DOHH2 (cell line): ENCODE measurements around the gene TUBB2A.

ENCODE experiments used
- H3F3A ChIP-seq: fragments of 200-600 bp; sonication (generic), shearing (Covaris generic); 2 replicates; pipeline ENCODE4 v1.6.0; 2016; ENCODE audit warnings: antibody characterized with exemption, mild to moderate bottlenecking; ENCODE audit not compliant: control insufficient read depth, insufficient read depth
- H3K27ac ChIP-seq: fragments of 200-600 bp; sonication (generic); 2 replicates; pipeline ENCODE4 v1.5.1; 2014; ENCODE audit warnings: low read depth, mild to moderate bottlenecking, low read length, moderate library complexity
- H3K27me3 ChIP-seq: fragments of 200-600 bp; sonication (generic); 2 replicates; pipeline ENCODE4 v1.6.1; 2014; ENCODE audit warnings: mild to moderate bottlenecking, low read length, mixed read lengths; ENCODE audit not compliant: control insufficient read depth
- H3K36me3 ChIP-seq: fragments of 200-600 bp; sonication (generic); 2 replicates; pipeline ENCODE4 v1.6.1; 2014; ENCODE audit warnings: mild to moderate bottlenecking, low read length, moderate library complexity, mixed read lengths; ENCODE audit not compliant: control insufficient read depth
- H3K4me1 ChIP-seq: fragments of 200-600 bp; sonication (generic); 2 replicates; pipeline ENCODE4 v1.6.1; 2014; ENCODE audit warnings: mild to moderate bottlenecking, low read length, mixed read lengths; ENCODE audit not compliant: control insufficient read depth
- H3K4me2 ChIP-seq: fragments of 200-600 bp; sonication (generic); 2 replicates; pipeline ENCODE4 v1.6.0; 2014; ENCODE audit warnings: mild to moderate bottlenecking, low read length, moderate library complexity
- H3K4me3 ChIP-seq: fragments of 200-600 bp; sonication (generic); 2 replicates; pipeline ENCODE4 v1.5.1; 2014; ENCODE audit warnings: mild to moderate bottlenecking, low read length, mixed read lengths
- H3K79me2 ChIP-seq: fragments of 200-600 bp; sonication (generic); 2 replicates; pipeline ENCODE4 v1.6.1; 2014; ENCODE audit warnings: mild to moderate bottlenecking, low read length, mixed read lengths; ENCODE audit not compliant: control insufficient read depth
- H3K9me2 ChIP-seq: fragments of 200-600 bp; sonication (generic); replicated peaks from 2 replicates; pipeline ENCODE4 v1.6.1; 2014; ENCODE audit warnings: mild to moderate bottlenecking, low read length, mixed read lengths; ENCODE audit not compliant: control insufficient read depth
- H3K9me3 ChIP-seq: fragments of 200-600 bp; sonication (generic); 2 replicates; pipeline ENCODE4 v1.6.1; 2014; ENCODE audit warnings: antibody characterized with exemption, low read length, mixed read lengths; ENCODE audit not compliant: control insufficient read depth, insufficient read depth
- H4K20me1 ChIP-seq: fragments of 200-600 bp; sonication (generic); 2 replicates; pipeline ENCODE4 v1.6.0; 2014; ENCODE audit warnings: low read depth, mild to moderate bottlenecking, antibody characterized with exemption, low read length, moderate library complexity; ENCODE audit not compliant: control insufficient read depth, insufficient read depth
- EZH2phosphoT487 ChIP-seq: fragments of 200-600 bp; sonication (generic); IDR thresholded peaks from 2 replicates; pipeline ENCODE4 v1.6.1; 2017; ENCODE audit warnings: borderline replicate concordance, mild to moderate bottlenecking, antibody characterized with exemption, low read length, moderate library complexity, mixed read lengths
- TF ChIP-seq, protein P1 (sequence below): fragments of 200-600 bp; sonication (generic); IDR thresholded peaks from one replicate; pipeline ENCODE4 v1.5.1; 2014; ENCODE audit warnings: antibody characterized with exemption, mild to moderate bottlenecking, low read depth, low read length; ENCODE audit not compliant: poor library complexity, severe bottlenecking

TUBB2A gene

DNA sequence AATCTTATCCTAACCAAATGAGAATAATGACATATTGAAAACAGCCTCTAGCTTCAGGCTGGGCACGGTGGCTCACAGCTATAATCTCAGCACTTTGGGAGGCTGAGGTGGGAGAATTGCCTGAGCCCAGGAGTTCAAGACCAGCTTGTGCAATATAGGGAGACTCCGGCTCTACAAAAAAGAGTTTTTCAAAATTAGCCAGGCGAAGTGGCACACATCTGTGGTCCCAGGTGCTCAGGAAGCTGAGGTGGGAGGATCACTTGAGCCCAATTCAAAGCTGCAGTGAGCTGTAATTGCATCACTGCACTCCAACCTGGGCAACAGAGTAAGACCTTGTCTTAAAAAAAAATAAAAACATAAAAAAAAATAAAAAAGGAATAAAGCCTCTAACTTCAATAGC, 4.7 kb downstream of the TUBB2A start:
- peak overlapping the region; percentile 78 for H3K27ac ChIP-seq
- peaks cover 5% of the 10 kb centered on the region; the same call in 1 of the 2 replicates for H3F3A ChIP-seq
- H3K4me3 ChIP-seq, result peak overlapping the region; percentile 50
- H3K27me3 ChIP-seq, result no peaks in the 10 kb centered on the region
- H4K20me1 ChIP-seq, result peaks cover 3% of the 10 kb centered on the region; the same call in 1 of the 2 replicates
- H3K4me1 ChIP-seq, result peaks cover 37% of the 10 kb centered on the region
- peaks cover 39% of the 10 kb centered on the region for H3K36me3 ChIP-seq
- TF ChIP-seq, protein P1, sequence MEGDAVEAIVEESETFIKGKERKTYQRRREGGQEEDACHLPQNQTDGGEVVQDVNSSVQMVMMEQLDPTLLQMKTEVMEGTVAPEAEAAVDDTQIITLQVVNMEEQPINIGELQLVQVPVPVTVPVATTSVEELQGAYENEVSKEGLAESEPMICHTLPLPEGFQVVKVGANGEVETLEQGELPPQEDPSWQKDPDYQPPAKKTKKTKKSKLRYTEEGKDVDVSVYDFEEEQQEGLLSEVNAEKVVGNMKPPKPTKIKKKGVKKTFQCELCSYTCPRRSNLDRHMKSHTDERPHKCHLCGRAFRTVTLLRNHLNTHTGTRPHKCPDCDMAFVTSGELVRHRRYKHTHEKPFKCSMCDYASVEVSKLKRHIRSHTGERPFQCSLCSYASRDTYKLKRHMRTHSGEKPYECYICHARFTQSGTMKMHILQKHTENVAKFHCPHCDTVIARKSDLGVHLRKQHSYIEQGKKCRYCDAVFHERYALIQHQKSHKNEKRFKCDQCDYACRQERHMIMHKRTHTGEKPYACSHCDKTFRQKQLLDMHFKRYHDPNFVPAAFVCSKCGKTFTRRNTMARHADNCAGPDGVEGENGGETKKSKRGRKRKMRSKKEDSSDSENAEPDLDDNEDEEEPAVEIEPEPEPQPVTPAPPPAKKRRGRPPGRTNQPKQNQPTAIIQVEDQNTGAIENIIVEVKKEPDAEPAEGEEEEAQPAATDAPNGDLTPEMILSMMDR, result no peak
- TF ChIP-seq EZH2phosphoT487, result no peak
- H3K79me2 ChIP-seq, result peaks cover 8% of the 10 kb centered on the region
- H3K9me2 ChIP-seq, result no peaks in the 10 kb centered on the region
- H3K9me3 ChIP-seq, result no peaks in the 10 kb centered on the region
- H3K4me2 ChIP-seq, result peak overlapping the region; percentile 72

DNA sequence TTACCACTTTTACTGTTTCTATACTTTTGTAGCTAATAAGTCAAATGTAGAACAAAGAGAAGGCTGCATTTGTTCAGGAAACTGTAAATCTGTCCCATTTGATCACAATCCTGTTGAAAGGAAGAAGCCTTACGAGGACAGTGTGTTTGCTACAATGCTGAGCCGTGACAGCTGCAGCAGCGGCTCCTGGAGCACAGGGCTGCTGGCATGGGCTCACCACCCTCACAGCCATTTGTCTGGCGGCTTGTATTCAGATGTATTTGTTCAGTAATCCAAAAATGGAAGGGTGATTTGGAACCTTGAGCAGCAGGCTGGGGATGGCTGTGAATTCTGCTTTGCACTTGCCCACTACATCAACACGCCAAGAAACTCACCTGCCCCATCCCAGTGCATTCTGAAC, 5.7 kb downstream of the TUBB2A start:
- TF ChIP-seq EZH2phosphoT487, result no peak
- TF ChIP-seq, protein P1, result no peak
- H3K27me3 ChIP-seq, result no peaks in the 10 kb centered on the region
- H3K79me2 ChIP-seq, result peaks cover 1% of the 10 kb centered on the region
- peak overlapping the region; percentile 72 for H3K4me2 ChIP-seq
- no peaks in the 10 kb centered on the region for H3K9me2 ChIP-seq
- H3K27ac ChIP-seq, result peak overlapping the region; percentile 78
- no peaks in the 10 kb centered on the region for H3K9me3 ChIP-seq
- H3K36me3 ChIP-seq, result peaks cover 43% of the 10 kb centered on the region
- H3F3A ChIP-seq, result peaks cover 5% of the 10 kb centered on the region; the same call in 1 of the 2 replicates
- H3K4me3 ChIP-seq, result peak overlapping the region; percentile 50
- peaks cover 34% of the 10 kb centered on the region for H3K4me1 ChIP-seq
- H4K20me1 ChIP-seq, result peaks cover under 1% of the 10 kb centered on the region; the same call in 1 of the 2 replicates

DNA sequence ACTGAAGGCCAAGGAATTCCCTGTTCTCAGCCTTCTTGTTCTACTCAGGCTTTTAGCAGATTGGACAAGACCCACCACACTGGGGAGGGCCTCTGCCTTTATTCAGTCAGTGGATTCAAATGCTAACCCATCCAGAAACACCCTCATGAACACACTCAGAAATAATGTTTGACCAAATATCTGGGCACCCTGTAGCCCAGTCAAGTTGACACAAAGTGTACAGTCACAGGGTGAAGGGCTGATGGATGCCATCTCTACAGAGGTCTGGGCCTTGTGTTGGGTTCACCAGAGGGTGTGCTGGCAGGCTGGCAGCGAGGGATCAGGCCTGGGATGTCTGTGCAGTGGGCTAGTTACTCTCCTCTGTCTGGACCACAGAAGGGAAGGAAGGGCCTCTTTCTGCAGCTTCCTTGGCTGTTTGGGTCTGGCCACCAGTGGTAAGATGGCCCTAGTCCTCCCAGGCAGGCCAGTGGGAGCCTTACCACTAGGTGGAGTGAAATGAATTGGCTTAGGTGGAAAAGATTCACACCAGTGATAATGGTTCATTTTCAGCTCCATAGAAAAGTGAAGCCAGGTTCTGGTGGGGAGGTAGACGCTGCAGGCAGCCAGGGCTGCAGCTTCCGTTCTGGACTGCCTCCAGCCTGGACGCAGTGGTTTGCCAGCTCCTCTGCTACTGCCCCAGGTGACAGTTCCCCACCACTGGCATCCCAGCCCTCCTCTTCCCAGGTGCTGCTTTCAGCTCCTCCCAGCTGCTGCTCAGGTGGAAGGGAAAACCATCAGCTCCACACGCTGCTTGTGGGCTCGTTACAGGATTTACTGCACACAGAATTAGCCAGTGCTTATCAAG, 9.2 kb downstream of the TUBB2A start:
- Histone ChIP-seq H3K79me2 (no peaks in the 10 kb centered on the region), H4K20me1 (no peaks in the 10 kb centered on the region), H3K4me2 (no peak overlapping the region), H3K4me3 (no peak overlapping the region), H3K9me2 (no peaks in the 10 kb centered on the region), H3K9me3 (no peaks in the 10 kb centered on the region), H3K27me3 (no peaks in the 10 kb centered on the region), H3K27ac (no peak overlapping the region), H3K36me3 (peaks cover 40% of the 10 kb centered on the region), H3F3A (peaks cover 5% of the 10 kb centered on the region; the same call in 1 of the 2 replicates), H3K4me1 (peaks cover 20% of the 10 kb centered on the region)
- no peak for TF ChIP-seq EZH2phosphoT487
- TF ChIP-seq, protein P1, result no peak
